Loucy (cell line): ENCODE measurements around the gene GPR17.

Source experiments
- H2AFZ ChIP-seq: fragments of 200-600 bp; sonication (generic); 2 replicates; pipeline ENCODE4 v1.6.0; 2016; ENCODE audit warnings: antibody characterized with exemption, mild to moderate bottlenecking, low read length, moderate library complexity
- H3F3A ChIP-seq: fragments of 200-600 bp; 2 replicates; pipeline ENCODE4 v1.6.0; 2016; ENCODE audit warnings: antibody characterized with exemption, low read depth, mild to moderate bottlenecking
- H3K27me3 ChIP-seq: fragments of 200-600 bp; sonication (generic); 2 replicates; pipeline ENCODE4 v1.6.1; 2014; ENCODE audit warnings: low read length, mild to moderate bottlenecking; ENCODE audit not compliant: insufficient read depth, poor library complexity, severe bottlenecking
- H3K36me3 ChIP-seq: fragments of 200-600 bp; sonication (generic); 2 replicates; pipeline ENCODE4 v1.6.1; 2016; ENCODE audit warnings: low read length; ENCODE audit not compliant: insufficient read depth
- H3K4me1 ChIP-seq: fragments of 200-600 bp; sonication (generic); 2 replicates; pipeline ENCODE4 v1.5.1; 2014; ENCODE audit warnings: low read length, mild to moderate bottlenecking; ENCODE audit not compliant: insufficient read depth, poor library complexity, severe bottlenecking
- H3K4me2 ChIP-seq: fragments of 200-600 bp; sonication (generic); 2 replicates; pipeline ENCODE4 v1.6.0; 2014; ENCODE audit warnings: antibody characterized with exemption, low read length, low read depth, mild to moderate bottlenecking; ENCODE audit not compliant: poor library complexity, severe bottlenecking
- H3K4me3 ChIP-seq: fragments of 200-600 bp; sonication (generic); 2 replicates; pipeline ENCODE4 v1.5.1; 2014; ENCODE audit warnings: low read length, mild to moderate bottlenecking, mixed read lengths; ENCODE audit not compliant: poor library complexity, severe bottlenecking
- H3K79me2 ChIP-seq: fragments of 200-600 bp; sonication (generic); 2 replicates; pipeline ENCODE4 v1.6.1; 2014; ENCODE audit warnings: low read length; ENCODE audit not compliant: insufficient read depth
- H3K9ac ChIP-seq: fragments of 200-600 bp; sonication (generic); 2 replicates; pipeline ENCODE4 v1.6.0; 2014; ENCODE audit warnings: mild to moderate bottlenecking, low read depth, low read length, moderate library complexity; ENCODE audit not compliant: poor library complexity, severe bottlenecking
- H3K9me2 ChIP-seq: fragments of 200-600 bp; sonication (generic); replicated peaks from 2 replicates; pipeline ENCODE4 v1.6.1; 2016; ENCODE audit warnings: low read depth, low read length, mixed read lengths
- H3K9me3 ChIP-seq: fragments of 200-600 bp; sonication (generic); 2 replicates; pipeline ENCODE4 v1.6.1; 2014; ENCODE audit warnings: mild to moderate bottlenecking, antibody characterized with exemption, low read length, low read depth; ENCODE audit not compliant: insufficient read depth
- H4K20me1 ChIP-seq: fragments of 200-600 bp; sonication (generic); 2 replicates; pipeline ENCODE4 v1.6.0; 2014; ENCODE audit warnings: antibody characterized with exemption, low read length, mild to moderate bottlenecking; ENCODE audit not compliant: insufficient read depth, poor library complexity, severe bottlenecking
- EZH2phosphoT487 ChIP-seq: fragments of 200-600 bp; IDR thresholded peaks from 2 replicates; pipeline ENCODE4 v1.6.1; 2018; ENCODE audit warnings: antibody characterized with exemption, mild to moderate bottlenecking, moderate library complexity, borderline replicate concordance
- TF ChIP-seq, protein P1 (sequence below): fragments of 200-600 bp; sonication (generic); conservative IDR thresholded peaks from 2 replicates; pipeline ENCODE4 v1.5.1; 2014; ENCODE audit warnings: mild to moderate bottlenecking, antibody characterized with exemption, low read length

Gene GPR17

DNA sequence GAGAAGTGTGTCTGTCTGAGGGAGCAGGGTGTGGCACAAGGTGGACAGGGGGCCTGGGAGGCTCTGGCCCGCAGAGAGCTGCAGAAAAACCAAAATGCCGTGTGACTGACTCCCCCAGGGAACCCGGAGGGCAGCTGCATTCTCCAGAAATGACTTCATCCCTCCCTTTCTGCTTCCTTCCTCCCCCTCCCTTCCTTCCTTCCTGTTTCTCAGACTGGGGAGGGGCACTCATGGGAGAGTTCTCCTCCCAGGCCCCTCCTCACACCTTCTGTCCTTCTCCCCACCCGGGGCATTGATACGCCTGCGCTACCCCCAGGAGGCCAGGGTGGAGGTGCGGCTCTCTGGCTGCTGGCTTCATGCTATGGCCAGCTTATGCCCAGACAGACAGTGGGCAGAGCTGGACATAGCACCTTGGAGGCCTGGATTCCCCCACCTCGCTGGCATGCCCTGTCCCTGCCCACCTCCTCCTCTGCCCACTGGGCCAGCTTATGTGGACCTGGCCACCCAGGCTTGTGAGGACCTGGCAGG lies 8.2 kb upstream of the GPR17 start:
- Histone ChIP-seq H3K9me2 (no peaks in the 10 kb centered on the region), H3F3A (no peaks in the 10 kb centered on the region), H4K20me1 (no peaks in the 10 kb centered on the region), H3K4me3 (peak overlapping the region; percentile 59), H3K36me3 (no peaks in the 10 kb centered on the region), H3K9ac (peak overlapping the region; percentile 79), H3K27me3 (no peaks in the 10 kb centered on the region), H3K79me2 (peaks cover 21% of the 10 kb centered on the region; the same call in 1 of the 2 replicates), H2AFZ (no peak overlapping the region), H3K4me1 (peaks cover 83% of the 10 kb centered on the region), H3K4me2 (peak overlapping the region; percentile 78), H3K9me3 (no peaks in the 10 kb centered on the region)
- no peak for TF ChIP-seq EZH2phosphoT487
- TF ChIP-seq, protein P1, sequence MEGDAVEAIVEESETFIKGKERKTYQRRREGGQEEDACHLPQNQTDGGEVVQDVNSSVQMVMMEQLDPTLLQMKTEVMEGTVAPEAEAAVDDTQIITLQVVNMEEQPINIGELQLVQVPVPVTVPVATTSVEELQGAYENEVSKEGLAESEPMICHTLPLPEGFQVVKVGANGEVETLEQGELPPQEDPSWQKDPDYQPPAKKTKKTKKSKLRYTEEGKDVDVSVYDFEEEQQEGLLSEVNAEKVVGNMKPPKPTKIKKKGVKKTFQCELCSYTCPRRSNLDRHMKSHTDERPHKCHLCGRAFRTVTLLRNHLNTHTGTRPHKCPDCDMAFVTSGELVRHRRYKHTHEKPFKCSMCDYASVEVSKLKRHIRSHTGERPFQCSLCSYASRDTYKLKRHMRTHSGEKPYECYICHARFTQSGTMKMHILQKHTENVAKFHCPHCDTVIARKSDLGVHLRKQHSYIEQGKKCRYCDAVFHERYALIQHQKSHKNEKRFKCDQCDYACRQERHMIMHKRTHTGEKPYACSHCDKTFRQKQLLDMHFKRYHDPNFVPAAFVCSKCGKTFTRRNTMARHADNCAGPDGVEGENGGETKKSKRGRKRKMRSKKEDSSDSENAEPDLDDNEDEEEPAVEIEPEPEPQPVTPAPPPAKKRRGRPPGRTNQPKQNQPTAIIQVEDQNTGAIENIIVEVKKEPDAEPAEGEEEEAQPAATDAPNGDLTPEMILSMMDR: peak; percentile 42

DNA sequence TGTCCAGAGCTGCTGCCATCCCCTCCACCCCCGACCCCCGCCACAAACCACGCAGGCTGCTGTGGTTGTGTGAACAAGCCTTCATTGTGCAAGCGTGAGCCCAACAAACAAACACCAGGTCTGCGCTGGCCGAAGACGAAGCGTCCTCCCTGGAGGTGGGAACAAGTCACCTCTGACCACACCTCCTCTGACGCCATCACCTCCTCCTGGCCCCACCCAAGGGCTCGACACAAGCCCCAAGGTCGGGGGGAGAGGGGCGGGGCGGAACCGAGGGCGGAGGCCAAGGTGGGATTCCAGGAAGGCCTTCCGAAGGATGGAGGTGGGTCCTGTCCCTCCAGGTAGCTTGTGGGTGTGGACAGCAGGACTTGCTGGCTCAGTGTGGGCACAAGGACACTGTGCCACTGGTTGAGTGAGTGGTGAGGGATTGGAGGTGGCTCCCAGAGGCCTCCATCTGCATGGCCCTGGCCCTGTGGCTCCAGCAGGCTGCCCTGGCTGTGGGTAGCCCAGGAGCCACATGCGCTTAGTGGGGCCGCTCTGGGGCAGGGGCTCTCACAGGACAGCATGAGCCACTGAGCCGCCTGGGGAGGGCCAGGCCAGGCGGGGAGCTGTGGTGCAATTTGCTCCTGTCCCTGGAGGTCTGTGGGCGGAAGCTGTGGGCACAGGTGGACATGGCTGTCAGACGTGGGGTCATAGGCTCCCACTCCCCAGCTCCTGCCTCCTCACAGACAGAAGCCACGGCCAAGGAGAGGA lies 7.4 kb upstream of the GPR17 start:
- no peaks in the 10 kb centered on the region for H3K36me3 ChIP-seq
- peaks cover 21% of the 10 kb centered on the region; the same call in 1 of the 2 replicates for H3K79me2 ChIP-seq
- no peak overlapping the region for H2AFZ ChIP-seq
- H3K9me3 ChIP-seq: no peaks in the 10 kb centered on the region
- peak overlapping the region; percentile 59 for H3K4me3 ChIP-seq
- H3K9me2 ChIP-seq: no peaks in the 10 kb centered on the region
- no peaks in the 10 kb centered on the region for H3F3A ChIP-seq
- peak overlapping the region; percentile 79 for H3K9ac ChIP-seq
- peak overlapping the region; percentile 78 for H3K4me2 ChIP-seq
- TF ChIP-seq, protein P1: no peak
- TF ChIP-seq EZH2phosphoT487: no peak
- H3K4me1 ChIP-seq: peaks cover 86% of the 10 kb centered on the region
- H3K27me3 ChIP-seq: no peaks in the 10 kb centered on the region
- H4K20me1 ChIP-seq: no peaks in the 10 kb centered on the region

DNA sequence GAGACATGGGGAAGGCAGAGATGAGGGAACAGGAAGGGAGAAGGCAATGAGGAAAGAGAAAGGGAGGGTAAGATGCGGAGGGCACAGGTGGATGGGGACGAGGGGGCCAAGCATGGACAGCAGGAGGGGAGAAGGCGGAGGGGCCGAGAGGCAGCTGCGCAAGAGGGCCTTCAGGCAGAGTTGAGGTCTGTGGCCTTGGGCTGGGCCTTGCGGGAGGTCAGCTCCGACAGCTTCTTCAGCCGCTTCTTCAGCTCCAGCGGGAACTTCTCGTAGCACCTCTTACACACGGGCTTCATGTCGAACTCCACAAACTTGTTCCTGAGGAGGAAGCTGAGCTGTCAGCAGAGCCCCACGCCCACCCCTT lies 6.9 kb upstream of the GPR17 start:
- no peak for TF ChIP-seq EZH2phosphoT487
- TF ChIP-seq, protein P1: no peak

More for the DNA sequence above, 6.9 kb upstream of the GPR17 start:
- no peaks in the 10 kb centered on the region for H3F3A ChIP-seq
- H3K4me1 ChIP-seq: peaks cover 85% of the 10 kb centered on the region
- no peak overlapping the region for H2AFZ ChIP-seq
- peaks cover 21% of the 10 kb centered on the region; the same call in 1 of the 2 replicates for H3K79me2 ChIP-seq
- H3K9me2 ChIP-seq: no peaks in the 10 kb centered on the region
- no peaks in the 10 kb centered on the region for H3K36me3 ChIP-seq
- H3K9ac ChIP-seq: peak overlapping the region; percentile 79
- H4K20me1 ChIP-seq: no peaks in the 10 kb centered on the region
- peak overlapping the region; percentile 56 for H3K4me3 ChIP-seq
- no peaks in the 10 kb centered on the region for H3K27me3 ChIP-seq
- H3K9me3 ChIP-seq: no peaks in the 10 kb centered on the region
- peak overlapping the region; percentile 78 for H3K4me2 ChIP-seq
